Activated gamma-delta T cell treated with anti-CD3 and anti-CD28 coated beads, Interleukin-2, amount 50 U/mL, for 16 hours (primary cell): ENCODE measurements around the gene FASN.

Experiments used
- DNase-seq: peaks from one replicate; pipeline ENCODE4 v3.0.0-alpha.2; 2020; ENCODE audit warnings: low read depth

Gene FASN

DNA sequence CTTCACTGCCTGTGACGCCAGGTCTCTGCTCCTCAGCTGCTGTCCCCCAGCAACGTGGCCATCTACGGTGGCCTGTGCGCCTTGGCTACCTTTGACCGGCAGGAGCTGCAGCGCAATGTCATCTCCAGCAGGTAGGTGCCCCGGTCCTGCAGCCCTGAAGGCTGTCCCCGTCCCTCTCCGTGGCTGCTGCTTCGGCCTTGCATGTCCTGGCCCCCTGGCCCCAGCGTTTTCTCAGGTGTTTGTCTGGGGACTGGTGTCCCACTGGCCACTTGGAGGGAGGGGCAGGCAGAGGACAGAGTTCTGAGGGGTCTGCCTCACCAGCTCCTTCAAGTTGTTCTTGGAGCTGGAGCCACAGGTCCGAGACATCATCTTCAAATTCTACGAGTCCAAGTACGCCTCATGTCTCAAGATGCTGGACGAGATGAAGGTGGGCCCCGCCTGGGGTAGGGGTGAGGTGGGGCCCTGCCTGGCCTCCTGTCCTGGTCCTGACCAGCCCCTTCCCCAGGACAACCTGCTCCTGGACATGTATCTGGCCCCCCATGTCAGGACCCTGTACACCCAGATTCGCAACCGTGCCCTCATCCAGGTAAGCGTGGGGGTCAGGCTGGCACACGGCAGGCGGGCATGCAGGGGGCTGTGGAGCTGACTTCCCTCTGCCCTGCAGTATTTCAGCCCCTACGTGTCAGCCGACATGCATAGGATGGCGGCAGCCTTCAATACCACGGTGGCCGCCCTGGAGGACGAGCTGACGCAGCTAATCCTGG, 41.9 kb downstream of the FASN start:
- no peak for DNase-seq

DNA sequence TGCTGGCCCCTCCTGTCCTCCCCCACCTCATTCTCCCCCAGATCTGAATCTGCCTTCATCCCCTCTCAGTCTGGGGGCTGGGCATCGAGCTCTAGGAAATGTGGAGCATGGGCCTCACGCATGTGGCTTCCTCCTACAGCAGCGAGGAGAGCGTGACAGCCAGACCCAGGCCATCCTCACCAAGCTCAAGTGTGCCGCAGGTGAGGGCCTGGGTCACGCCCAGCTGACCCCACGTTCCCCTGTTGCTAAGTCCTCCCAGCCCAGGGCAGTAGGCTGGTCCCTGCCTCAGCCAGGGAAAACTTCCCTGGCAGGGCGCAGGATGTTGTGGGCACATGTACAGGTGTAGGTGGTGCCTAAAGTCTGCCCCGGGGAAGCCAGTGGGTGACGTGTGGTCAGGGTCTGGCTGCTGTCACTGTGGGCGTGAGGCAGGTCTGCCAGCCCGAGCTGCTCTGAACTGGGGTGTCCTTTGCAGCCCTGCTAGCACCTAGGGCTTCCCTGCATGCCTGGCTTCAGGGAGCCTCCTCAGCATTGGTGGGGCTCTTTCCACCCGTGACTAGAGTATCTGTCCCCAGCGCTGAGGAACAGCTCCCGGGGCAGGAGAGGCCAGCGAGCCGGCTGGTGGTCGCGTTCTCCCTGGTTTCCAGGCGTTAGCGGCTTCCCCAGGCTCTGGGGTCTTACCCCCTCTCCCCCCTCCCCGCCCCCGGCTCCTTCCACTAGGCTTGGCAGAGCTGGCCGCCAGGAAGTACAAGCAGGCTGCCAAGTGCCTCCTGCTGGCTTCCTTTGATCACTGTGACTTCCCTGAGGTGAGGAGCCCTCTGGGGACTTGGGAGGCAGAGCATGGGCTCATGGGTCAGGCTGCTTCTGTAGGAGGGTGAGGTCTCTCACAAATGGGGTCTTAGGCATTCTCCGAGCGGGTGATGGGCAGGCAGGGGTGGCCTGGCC, 42.7 kb downstream of the FASN start:
- no peak for DNase-seq

DNA sequence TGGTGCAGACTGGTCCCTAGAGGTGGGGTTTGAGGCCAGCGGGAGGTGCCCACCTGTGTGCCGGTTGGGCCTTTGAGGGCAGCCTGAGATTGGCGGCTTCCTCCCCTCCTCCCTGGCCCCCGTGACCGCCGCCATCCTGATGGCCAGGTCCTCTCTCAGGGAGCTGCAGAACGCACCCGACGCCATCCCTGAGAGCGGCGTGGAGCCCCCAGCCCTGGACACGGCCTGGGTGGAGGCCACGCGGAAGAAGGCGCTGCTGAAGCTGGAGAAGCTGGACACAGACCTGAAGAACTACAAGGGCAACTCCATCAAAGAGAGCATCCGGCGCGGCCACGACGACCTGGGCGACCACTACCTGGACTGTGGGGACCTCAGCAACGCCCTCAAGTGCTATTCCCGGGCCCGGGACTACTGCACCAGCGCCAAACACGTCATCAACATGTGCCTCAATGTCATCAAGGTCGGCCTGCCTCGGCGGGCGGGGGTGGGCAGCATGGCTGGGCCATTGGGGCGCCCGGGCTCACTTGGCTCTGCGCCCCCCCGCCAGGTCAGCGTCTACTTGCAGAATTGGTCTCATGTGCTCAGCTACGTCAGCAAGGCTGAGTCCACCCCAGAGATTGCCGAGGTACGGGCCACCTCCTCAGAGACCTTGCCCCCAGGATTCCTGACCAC, 43.5 kb downstream of the FASN start:
- DNase-seq: no peak

DNA sequence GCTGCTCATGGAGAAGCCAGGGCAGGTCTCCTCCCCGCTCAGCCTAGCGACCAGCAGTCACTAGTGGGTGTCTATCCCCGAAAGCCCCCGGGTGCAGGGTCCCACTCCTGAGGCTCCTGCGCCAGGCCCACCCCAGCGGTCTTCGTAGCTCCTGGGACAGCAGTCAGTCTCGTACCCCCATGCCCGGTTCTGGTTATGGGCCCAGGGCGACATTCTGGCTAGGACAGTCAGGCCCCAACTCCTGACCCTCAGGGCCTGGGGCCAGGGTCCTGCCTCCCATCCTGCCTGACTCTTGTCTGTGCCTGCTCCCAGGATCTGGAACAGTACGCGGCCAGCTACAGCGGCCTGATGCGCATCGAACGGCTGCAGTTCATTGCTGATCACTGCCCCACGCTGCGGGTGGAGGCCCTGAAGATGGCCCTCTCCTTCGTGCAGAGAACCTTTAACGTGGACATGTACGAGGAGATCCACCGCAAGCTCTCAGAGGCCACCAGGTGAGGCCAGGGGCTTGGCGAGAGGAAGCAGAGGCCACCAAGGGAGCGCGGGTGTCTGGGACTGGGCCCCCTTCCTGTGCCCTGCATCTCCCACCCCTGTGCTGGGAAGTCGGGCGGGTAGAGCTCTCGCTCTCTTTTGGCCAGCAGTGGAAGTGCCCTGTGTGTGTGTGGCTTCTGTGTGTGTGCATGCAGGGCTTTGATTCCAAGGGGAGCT, 44.3 kb downstream of the FASN start:
- no peak for DNase-seq

DNA sequence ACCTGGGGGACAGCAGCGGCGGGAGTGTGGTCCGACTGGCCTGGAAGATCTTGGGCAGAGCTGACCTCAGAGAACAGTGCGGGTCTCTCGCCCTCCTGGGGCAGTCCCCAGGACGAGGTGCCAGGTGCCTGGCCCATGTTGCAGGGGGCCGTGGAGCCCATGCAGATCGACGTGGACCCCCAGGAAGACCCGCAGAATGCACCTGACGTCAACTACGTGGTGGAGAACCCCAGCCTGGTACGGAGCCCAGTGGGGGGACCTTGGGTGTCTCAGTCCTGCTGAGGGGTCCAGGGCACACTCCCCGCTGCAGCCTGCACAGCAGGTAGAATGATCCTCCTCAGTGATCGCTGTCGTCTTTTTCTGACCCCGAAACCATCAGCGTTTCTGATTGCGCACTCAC, 44.9 kb downstream of the FASN start:
- DNase-seq: no peak

DNA sequence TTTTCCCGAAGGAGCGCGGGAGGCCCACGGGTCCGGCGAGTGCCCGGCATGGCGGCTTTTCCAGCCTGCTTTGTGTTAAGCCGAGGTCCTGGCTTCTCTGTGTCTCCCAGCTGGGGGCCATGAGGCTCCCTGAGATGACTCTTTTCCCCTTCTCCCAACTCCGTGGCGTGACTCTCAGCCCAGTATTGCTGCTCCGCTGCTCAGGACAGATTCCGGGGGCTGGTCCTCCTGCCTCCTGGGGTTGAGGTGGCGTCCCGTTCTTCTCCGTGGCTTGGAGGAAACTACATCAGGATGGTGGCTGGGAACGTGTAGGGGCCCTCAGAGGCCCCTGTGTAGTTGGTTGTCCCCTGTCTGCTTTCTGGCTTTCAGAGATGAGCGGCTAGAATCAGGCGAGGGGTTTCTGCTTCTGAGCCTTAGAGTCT, 45.4 kb downstream of the FASN start:
- DNase-seq: no peak

DNA sequence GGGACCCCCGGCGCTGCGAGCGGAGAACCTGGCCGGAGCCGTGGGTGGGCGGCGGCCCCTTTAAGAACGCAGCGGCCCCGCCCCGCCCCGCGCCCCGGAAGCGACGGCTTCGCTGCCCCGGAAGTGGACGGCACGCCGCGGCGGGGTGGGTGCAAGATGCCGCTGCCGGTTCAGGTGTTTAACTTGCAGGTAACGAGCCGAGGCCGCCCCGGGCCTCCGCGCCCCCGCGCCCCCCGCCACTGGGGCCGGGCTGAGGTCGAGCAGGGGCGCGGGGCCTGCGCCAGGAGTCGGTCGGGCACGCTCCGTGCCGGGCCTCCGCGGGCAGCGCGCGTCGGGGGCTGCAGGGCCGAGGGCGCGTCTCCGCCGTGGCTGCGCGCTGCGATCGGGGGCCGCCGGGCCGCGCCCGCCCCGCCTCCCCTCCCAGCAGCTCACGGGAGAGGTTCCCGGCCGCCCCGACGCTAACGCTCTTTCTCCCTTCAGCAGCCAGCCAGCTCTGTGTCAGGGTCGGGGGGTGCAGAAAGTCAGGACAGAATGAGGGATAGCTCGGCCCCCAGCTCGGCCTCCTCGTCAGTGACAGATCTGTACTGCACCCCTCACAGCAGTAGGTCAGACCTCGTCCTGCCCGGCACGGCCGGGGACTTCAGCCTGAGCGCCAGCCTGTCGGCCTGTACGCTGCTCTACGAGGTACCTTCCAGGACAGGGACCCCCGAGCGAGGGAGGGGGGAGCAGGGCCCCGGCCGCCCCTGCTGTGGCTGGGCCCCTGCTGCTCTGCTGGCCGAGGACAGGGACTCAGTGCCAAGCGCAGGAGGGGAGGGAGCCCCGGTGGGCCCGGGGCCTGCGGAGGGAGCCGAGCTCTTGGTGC, 46.0 kb downstream of the FASN start, which contains the start of the genes GPS1 and RFNG:
GPS1 (plus strand) TSS at position 123 of the 862 bp plus-strand sequence; CDS start at position 157, 34 bp downstream.
RFNG (minus strand) TSS at position 36 of the 862 bp plus-strand sequence. CDS start 45 bp downstream, outside the sequence.
- peak; percentile 73 for DNase-seq

DNA sequence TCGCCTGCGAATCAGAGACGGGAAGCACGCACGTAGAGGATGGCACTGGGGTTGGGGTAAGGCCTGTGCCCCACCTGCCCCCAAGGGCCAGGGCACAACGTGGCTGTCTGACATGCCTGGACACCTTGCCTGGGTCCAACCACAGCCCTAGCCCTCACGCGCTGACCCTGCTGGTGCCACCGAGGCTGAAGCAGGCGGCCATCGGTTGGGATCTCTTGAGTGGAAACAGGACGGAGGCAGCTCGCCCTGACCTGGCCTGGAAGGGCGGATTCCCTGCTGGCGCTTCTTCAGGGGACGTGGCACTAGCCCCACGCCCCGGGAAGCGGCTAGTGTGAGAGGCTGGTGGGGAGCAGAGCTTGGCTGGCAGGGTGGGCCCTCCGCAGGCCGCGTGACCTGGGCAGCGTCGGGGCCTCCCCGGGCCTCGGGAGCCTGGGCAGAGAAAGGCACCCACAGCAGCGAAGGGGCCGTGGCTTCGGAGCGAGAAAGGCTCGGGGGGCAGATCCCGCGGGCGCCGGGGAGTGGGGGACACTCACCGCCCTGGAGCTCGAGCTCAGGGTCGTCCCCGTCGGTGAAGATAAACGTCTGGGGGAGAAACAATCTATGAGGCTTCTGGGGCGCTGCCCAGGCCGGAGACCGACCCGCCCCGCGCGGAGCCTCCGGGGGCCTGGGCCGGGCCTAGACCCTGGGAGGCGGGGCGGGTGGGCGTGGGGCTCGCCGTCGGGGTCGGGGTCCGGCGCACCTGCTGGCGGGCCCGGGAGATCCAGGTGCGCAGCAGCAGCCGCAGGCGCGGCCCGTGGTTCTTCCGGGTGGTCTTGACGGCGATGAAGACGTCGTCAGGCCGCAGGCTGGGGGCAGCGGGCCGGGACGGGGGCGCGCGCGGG, 47.0 kb downstream of the FASN start:
- no peak for DNase-seq

DNA sequence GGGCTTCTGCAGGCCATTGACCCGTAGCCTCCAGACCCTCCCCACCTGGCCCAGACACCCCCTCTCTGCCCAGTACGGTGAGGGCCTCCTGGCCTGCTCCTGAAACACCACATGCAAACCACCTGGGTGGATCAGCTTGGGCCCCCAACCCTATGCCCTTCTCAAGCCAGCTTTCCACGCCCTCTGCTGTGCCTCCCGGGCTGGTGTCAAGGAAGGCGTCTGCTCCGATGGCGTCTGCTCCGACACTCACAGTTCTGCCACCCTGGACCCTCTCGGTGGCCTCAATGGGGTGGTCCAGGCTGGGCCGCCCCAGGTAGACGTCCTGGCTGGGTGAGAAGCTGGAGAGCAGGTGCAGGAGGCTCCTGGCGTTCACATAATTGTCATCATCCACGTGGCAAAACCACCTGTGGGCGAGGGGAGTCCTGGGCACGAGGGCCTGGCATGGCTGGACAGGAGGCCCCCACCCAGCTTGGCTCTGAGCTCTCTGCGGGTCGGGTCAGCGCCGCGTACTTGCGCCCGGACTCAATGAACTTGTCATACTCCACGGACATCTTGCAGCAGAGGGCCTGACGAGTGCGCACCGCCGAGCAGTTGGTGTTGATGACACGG, 47.8 kb downstream of the FASN start:
- no peak for DNase-seq

DNA sequence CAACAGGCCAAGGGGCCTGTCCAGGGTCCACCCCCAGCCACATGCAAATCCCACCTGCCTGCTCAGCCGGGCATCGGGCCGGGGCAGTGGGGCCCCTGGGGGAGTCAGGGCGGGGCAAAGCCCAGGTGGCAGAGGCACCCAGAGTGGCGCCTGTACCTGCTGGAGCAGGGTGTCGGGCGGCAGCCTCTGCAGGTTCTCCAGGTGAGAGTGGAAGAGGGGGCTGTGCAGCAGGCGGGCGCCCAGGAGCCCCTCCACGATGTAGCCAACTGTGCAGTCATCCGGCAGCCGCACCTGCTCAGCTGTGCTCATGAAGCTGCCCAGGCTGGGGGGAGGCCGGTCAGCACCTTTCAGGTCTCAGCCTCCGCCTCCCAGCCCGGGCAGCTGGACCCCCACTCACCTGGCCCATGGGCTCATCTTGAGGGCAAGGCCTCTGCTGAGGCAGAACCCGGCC, 48.5 kb downstream of the FASN start:
- no peak for DNase-seq

DNA sequence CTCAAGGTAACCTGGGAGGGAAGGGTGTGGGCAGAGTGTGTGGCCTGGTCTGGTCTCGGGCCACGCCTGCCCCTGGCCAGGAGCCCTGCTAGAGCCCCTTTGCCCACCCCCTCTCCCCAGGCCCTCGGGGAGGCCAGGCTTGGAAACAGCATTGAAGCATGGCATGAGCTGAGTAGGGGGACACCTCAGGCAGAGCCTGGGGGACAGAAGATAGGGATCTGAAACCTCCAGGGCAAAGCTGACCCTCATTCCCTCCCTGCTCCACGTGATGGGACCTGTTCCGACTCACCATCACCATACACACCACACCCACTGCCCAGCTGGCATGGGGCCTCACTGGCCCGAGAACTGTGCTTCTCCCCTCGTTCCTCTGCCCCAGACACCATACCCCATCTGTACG, 48.9 kb downstream of the FASN start:
- no peak for DNase-seq

DNA sequence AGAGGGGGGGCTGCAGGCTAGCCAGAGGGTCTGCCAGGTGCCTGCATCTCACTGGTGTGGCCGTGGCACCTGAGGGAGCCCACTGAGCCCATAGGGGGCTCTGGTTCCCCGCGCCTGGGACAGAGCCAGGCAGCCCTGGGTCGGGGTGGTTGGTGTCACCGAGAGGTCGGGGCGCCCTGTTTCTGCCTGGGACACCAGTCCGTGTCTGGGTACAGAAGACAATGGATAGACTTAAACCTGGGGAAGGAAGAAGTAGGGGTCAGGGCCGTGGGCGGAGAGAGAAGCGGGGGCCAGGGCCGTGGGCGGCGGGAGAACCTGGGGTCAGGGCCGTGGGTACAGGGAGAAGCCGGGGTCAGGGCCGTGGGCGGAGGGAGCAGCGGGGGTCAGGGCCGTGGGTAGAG, 49.5 kb downstream of the FASN start:
- DNase-seq: no peak

DNA sequence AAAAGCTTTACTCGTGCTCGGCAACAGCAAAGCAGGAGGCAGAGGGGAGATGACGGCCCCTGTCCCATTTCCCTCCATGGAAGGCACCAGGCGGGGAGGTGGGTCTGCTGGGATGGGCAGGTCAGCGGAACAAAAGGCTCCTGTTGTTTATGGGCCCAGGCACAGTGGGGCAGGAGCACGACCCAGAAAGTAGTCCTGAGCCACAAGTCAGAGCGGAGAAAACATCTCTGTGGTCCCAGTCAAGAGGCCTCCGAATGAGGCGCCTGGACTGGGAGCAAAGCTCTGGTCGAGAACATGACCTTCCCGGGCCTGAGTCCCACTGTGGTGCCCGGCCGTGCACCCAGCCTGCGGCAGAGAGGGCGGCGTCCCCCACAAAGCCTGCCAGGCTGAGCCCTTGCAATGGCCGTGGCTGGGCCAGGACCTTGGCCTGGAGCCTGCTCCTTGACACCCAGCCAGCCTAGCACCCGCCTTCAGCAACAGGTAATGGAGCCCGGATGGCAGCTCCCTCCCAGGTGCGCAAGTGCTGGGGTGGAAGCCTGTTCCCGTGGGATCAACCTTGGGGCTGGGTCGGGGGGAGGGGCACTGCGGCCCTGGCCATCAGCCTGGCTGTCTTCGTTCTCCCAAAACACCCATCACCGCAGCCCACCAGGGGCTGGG, 50.0 kb downstream of the FASN start:
- DNase-seq: no peak

DNA sequence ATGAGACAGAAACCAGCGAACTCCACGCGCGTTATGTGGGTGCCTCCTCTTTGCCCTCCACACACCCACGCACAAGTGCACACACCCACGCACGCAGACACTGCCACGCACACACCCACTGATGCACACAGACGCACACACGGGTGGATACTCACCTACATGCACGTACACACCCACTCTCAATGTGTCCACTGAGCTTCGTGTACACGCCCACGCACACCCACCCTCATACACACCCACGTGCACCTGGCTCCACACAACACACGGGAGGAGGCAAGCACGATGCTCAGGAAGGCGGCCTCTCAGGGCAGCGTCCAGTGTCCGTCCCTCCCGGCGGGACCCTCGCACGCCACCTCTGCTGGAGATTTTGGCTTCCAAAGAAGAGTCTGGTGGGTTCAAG, 50.7 kb downstream of the FASN start:
- no peak for DNase-seq

DNA sequence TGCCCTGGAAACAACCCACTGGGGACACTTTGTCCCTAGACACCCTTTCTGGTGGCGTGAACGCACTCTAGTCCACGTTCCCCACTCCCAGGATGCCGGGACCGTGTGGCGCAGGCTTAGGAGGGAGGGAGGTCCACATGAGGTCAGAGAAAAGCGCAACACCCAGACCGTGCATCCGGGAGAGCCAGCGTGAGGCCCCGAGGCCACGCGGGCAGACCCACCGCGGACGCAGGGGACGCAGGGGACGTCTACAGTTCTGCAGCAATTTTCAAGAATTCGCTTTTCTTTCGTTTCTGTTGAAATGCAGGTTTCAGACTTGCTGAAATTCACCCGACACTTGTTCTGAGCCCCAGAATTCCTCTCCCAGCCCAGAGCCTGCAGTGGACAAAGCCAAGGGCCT, 51.1 kb downstream of the FASN start:
- no peak for DNase-seq

DNA sequence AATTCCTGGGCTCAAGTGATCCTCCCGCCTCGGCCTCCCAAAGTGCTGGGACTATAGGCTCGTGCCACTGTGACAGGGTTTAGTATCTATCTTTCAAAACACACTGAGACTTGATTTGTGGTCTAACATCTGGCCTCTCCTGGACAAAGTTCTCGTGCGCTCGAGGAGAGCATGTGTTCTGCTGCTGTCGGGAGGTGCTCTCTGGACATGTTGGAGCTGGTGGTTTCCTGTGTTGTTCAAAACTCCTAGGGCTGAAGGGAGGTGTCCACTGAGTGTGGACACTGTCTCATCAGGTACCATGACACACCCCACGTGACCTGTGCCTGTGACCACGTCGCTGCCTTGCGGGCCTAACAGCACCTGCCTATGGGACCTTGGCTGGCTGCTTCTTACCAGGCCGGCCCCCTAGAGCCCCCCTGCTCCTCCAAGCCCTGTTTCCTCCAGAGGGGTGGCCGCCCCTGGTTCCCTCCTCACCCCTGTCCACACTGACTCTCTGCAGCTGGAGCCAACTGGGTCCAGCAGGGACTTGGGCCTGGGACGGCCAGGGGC, 52.0 kb downstream of the FASN start:
- no peak for DNase-seq

DNA sequence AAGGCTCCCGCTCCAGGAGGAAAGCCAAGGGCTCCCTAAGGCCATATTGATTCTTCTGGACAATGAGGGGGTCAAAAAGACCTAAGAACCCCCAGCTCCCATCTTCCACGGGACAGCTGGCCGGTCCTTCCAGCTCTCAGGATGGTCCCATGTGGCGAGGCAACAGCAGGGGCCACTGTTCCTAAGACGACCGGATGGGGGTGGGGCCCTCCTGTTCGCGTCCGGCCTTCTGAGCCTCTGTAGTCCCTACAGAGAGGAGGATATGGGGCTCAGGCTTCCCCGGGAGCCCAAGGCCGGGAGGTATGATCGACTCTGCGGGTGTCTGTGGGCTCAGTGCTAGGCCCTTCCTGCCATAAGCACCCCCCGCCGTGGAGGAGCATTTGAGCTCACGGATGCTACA, 54.5 kb downstream of the FASN start:
- DNase-seq: no peak

DNA sequence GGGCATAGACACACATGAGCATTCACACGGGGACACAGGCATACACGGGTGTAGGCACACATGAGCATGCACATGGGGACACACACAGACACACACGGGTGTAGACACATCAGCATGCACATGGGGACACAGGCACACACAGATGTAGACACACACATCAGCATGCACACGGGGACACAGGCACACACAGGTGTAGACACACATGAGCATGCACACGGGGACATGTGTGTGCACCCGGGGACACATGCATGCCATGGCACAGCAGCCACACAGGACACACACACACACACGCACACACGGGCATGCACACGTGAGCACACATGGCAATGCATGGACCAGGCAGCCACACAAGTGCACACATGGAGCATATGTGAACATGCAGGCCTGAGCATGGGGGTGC, 55.4 kb downstream of the FASN start:
- no peak for DNase-seq
